T-cell (primary cell): ENCODE results near the gene RBM38. TPM values are rescaled to one million over a fixed set of nuclear protein-coding genes. Genes with fewer than 3 reads are reported as not detected.

ENCODE experiments used
- ATAC-seq, 4 experiments: fragments of 200-7000 bp in 3 of 4; fragments of 150-1000 bp in 1 of 4; cut with Tn5 transposase; replicated peaks in 1 of 4; 1 replicate in 3 of 4; 2 replicates in 1 of 4; pipeline ENCODE4 v1.10.0; 2021; ENCODE audit warnings: moderate library complexity in 3 of 4, mild to moderate bottlenecking in 2 of 4, moderate number of reproducible peaks in 1 of 4
- CTCF ChIA-PET, 2 donors: fragments of 300-600 bp; sonication (Branson Sonifier 250); formaldehyde crosslinking; loops; one replicate each; lab custom pipeline; 2022; ENCODE audit warnings: antibody characterized with exemption in 2 of 2; lab: Charles Lee
- POLR2A ChIA-PET, 2 donors: fragments of 300-600 bp; sonication (Branson Sonifier 250); formaldehyde crosslinking; loops; one replicate each; lab custom pipeline; 2022; ENCODE audit warnings: antibody characterized with exemption in 2 of 2; lab: Charles Lee
- DNase-seq, 35 experiments: peaks; one replicate each; pipeline versions ENCODE4 v3.0.0 to v3.0.0-alpha.2; 2013 to 2023
- H3K27ac ChIP-seq: one replicate; pipeline ENCODE4 v1.5.1; 2013; ENCODE audit warnings: low read length
- H3K27me3 ChIP-seq, 2 experiments: replicated peaks in 1 of 2; 1 replicate in 1 of 2; 2 replicates in 1 of 2; pipeline versions ENCODE4 v1.6.1 to v1.7.0; 2013; ENCODE audit warnings: low read length in 1 of 2, mixed read lengths in 1 of 2; ENCODE audit not compliant: control insufficient read depth in 2 of 2, insufficient read depth in 2 of 2; ENCODE audit errors: extremely low read depth in 1 of 2
- H3K36me3 ChIP-seq, 2 donors: 1 replicate in 1 of 2; 2 replicates in 1 of 2; pipeline versions ENCODE4 v1.6.1 to v1.7.0; 2013; ENCODE audit warnings: low read length in 1 of 2; ENCODE audit not compliant: control insufficient read depth in 2 of 2, insufficient read depth in 1 of 2; ENCODE audit errors: extremely low read depth in 1 of 2
- H3K4me1 ChIP-seq, 2 experiments: 1 replicate in 1 of 2; 2 replicates in 1 of 2; pipeline versions ENCODE4 v1.6.1 to v1.7.0; 2013; ENCODE audit warnings: low read length in 2 of 2, mixed read lengths in 1 of 2; ENCODE audit not compliant: insufficient read depth in 2 of 2, control insufficient read depth in 1 of 2; ENCODE audit errors: extremely low read depth in 1 of 2
- H3K4me3 ChIP-seq, 2 donors: 1 replicate in 1 of 2; 2 replicates in 1 of 2; pipeline versions ENCODE4 v1.5.1 to v1.7.0; 2013; ENCODE audit warnings: mild to moderate bottlenecking in 2 of 2, low read length in 1 of 2, moderate library complexity in 1 of 2; ENCODE audit not compliant: control insufficient read depth in 1 of 2; ENCODE audit errors: extremely low read depth in 1 of 2
- H3K9me3 ChIP-seq: 2 replicates; pipeline ENCODE4 v1.7.0; 2013
- H3K27ac Mint-ChIP-seq, 2 donors: one replicate each; pipeline ENCODE4 v1.8.0; 2020 to 2021; ENCODE audit warnings: mild to moderate bottlenecking in 2 of 2, mixed read lengths in 2 of 2
- H3K27me3 Mint-ChIP-seq, 2 donors: one replicate each; pipeline ENCODE4 v1.8.0; 2021 to 2022; ENCODE audit warnings: mixed read lengths in 2 of 2
- H3K36me3 Mint-ChIP-seq: one replicate; pipeline ENCODE4 v1.8.0; 2021; ENCODE audit warnings: mixed read lengths
- H3K4me1 Mint-ChIP-seq, 3 donors: one replicate each; pipeline ENCODE4 v1.8.0; 2020 to 2022; ENCODE audit warnings: mixed read lengths in 3 of 3, mild to moderate bottlenecking in 1 of 3
- H3K4me3 Mint-ChIP-seq, 3 donors: one replicate each; pipeline ENCODE4 v1.8.0; 2020 to 2022; ENCODE audit warnings: mild to moderate bottlenecking in 3 of 3, mixed read lengths in 3 of 3, moderate library complexity in 3 of 3
- H3K9me3 Mint-ChIP-seq, 3 donors: one replicate each; pipeline ENCODE4 v1.8.0; 2020 to 2022; ENCODE audit warnings: mixed read lengths in 3 of 3
- WGBS: methylation state at CpG from one replicate; pipeline ENCODE4 v1.1.5; 2013; ENCODE audit warnings: missing lambda C conversion rate; ENCODE audit not compliant: insufficient coverage; 5-methylcytosine and 5-hydroxymethylcytosine counted together
- total RNA-seq, 35 experiments: library from RNA in 6 of 35; stranded (reverse) in 6 of 35; fragments of 120-200 nt in 1 of 35; gene quantifications; one replicate each; pipeline versions ENCODE4 v1.2.1 to v1.2.4 and lab custom pipeline; 2013 to 2026

The RBM38 gene
- total RNA-seq, 5 donors from 2014 or later (not counting 1 experiment from before 2014, with no cell fraction given) = 111 to 271 (median 124) TPM

- ATAC-seq (peak in 1 of 4 experiments; percentile 34), DNase-seq (no peak)
- Mint-ChIP-seq H3K27ac (no peak overlapping the region), H3K9me3 (no peaks in the 10 kb centered on the region), H3K4me1 (peaks cover 32 to 48% (median 41%) of the 10 kb centered on the region in 3 donors), H3K36me3 (no peaks in the 10 kb centered on the region), H3K27me3 (no peaks in the 10 kb centered on the region), H3K4me3 (peak overlapping the region in 1 of 3 donors; percentile 33)
- Histone ChIP-seq H3K36me3 (no peaks in the 10 kb centered on the region), H3K27ac (no peak overlapping the region), H3K27me3 (peaks cover 0 to 11% of the 10 kb centered on the region in 2 experiments), H3K4me3 (peak overlapping the region in 1 of 2 donors; percentile 12), H3K9me3 (no peaks in the 10 kb centered on the region), H3K4me1 (peaks cover 17 to 44% of the 10 kb centered on the region in 2 experiments)
- ChIA-PET CTCF (interaction anchor here in 1 of 2 donors (0.9 kb wide), 1 partner anchor 12 kb away, joined by 4 read pairs; no protein-coding TSS in a partner anchor), POLR2A (interaction anchor here in 1 of 2 donors (0.7 kb wide), 1 partner anchor 970 kb away, joined by 8 read pairs; no protein-coding TSS in a partner anchor)
- 68% methylated on average over 7 of the region's 17 CpGs for WGBS
Measured at GRCh38 chr20:57425150-57426013, 34.2 kb downstream of the RBM38 start.

GRCh38 chr20:57426271-57426689 is 35.1 kb downstream of the RBM38 start:
- POLR2A ChIA-PET = no interaction called here
- Histone ChIP-seq H3K27ac (no peak overlapping the region), H3K9me3 (no peaks in the 10 kb centered on the region), H3K4me1 (peaks cover 20 to 53% of the 10 kb centered on the region in 2 experiments), H3K36me3 (no peaks in the 10 kb centered on the region), H3K4me3 (no peak overlapping the region), H3K27me3 (peaks cover 0 to 11% of the 10 kb centered on the region in 2 experiments)
- Mint-ChIP-seq H3K4me1 (peaks cover 38 to 53% (median 47%) of the 10 kb centered on the region in 3 donors), H3K36me3 (no peaks in the 10 kb centered on the region), H3K27ac (peak overlapping the region in 1 of 2 donors; percentile 49), H3K9me3 (no peaks in the 10 kb centered on the region), H3K4me3 (peak overlapping the region in 1 of 3 donors; percentile 48), H3K27me3 (no peaks in the 10 kb centered on the region)
- CTCF ChIA-PET = interaction anchor here in 1 of 2 donors (0.9 kb wide), 1 partner anchor 13 kb away, joined by 4 read pairs; no protein-coding TSS in a partner anchor
- 94% methylated on average over 12 of the region's 13 CpGs for WGBS
- ATAC-seq = no peak
- DNase-seq = no peak

GRCh38 chr20:57426831-57427230 is 35.6 kb downstream of the RBM38 start:
- WGBS = 72% methylated on average over 2 of the region's 7 CpGs
- no peaks in the 10 kb centered on the region for H3K36me3 ChIP-seq
- no peaks in the 10 kb centered on the region for H3K36me3 Mint-ChIP-seq
- ChIA-PET CTCF (no interaction called here), POLR2A (interaction anchor here in 1 of 2 donors (0.6 kb wide), 2 partner anchors 312 to 1078 kb away, joined by 3 to 18 read pairs; no protein-coding TSS in a partner anchor)
- no peaks in the 10 kb centered on the region for H3K9me3 ChIP-seq
- no peak for DNase-seq
- H3K27me3 ChIP-seq = peaks cover 0 to 11% of the 10 kb centered on the region in 2 experiments
- ATAC-seq = no peak
- H3K4me1 ChIP-seq = peaks cover 24 to 58% of the 10 kb centered on the region in 2 experiments
- H3K4me3 ChIP-seq = no peak overlapping the region
- H3K27me3 Mint-ChIP-seq = no peaks in the 10 kb centered on the region
- no peak overlapping the region for H3K27ac Mint-ChIP-seq
- no peak overlapping the region for H3K27ac ChIP-seq
- H3K4me1 Mint-ChIP-seq = peaks cover 42 to 55% (median 53%) of the 10 kb centered on the region in 3 donors
- H3K4me3 Mint-ChIP-seq = peak overlapping the region in 1 of 3 donors; percentile 48
- H3K9me3 Mint-ChIP-seq = no peaks in the 10 kb centered on the region

- Histone ChIP-seq H3K4me3 (no peak overlapping the region), H3K27me3 (peaks cover 0 to 11% of the 10 kb centered on the region in 2 experiments), H3K9me3 (no peaks in the 10 kb centered on the region), H3K36me3 (no peaks in the 10 kb centered on the region), H3K4me1 (peaks cover 37 to 73% of the 10 kb centered on the region in 2 experiments), H3K27ac (no peak overlapping the region)
- ATAC-seq = no peak
- Mint-ChIP-seq H3K36me3 (no peaks in the 10 kb centered on the region), H3K27ac (no peak overlapping the region), H3K4me1 (peaks cover 55 to 69% (median 68%) of the 10 kb centered on the region in 3 donors), H3K27me3 (no peaks in the 10 kb centered on the region), H3K9me3 (no peaks in the 10 kb centered on the region), H3K4me3 (no peak overlapping the region)
- POLR2A ChIA-PET = interaction anchor here (0.6 kb wide), 2 partner anchors 18 to 113 kb away, joined by 3 to 4 read pairs; no protein-coding TSS in a partner anchor
- CTCF ChIA-PET = interaction anchor here in 1 of 2 donors (0.9 kb wide), 1 partner anchor 46 kb away, joined by 3 read pairs; no protein-coding TSS in a partner anchor
- no peak for DNase-seq
- WGBS = 94% methylated on average over 18 of the region's 21 CpGs
Measured at GRCh38 chr20:57428324-57429158, 37.3 kb downstream of the RBM38 start.

GRCh38 chr20:57429159-57429496 is 37.9 kb downstream of the RBM38 start:
- Histone ChIP-seq H3K27me3 (peaks cover 0 to 11% of the 10 kb centered on the region in 2 experiments), H3K4me3 (no peak overlapping the region), H3K27ac (no peak overlapping the region), H3K4me1 (peaks cover 41 to 76% of the 10 kb centered on the region in 2 experiments), H3K36me3 (no peaks in the 10 kb centered on the region), H3K9me3 (no peaks in the 10 kb centered on the region)
- no peak overlapping the region for H3K27ac Mint-ChIP-seq
- ATAC-seq = no peak
- peaks cover 58 to 72% (median 70%) of the 10 kb centered on the region in 3 donors for H3K4me1 Mint-ChIP-seq
- ChIA-PET CTCF (interaction anchor here in 1 of 2 donors (0.9 kb wide), 1 partner anchor 47 kb away, joined by 3 read pairs; no protein-coding TSS in a partner anchor), POLR2A (no interaction called here)
- no peaks in the 10 kb centered on the region for H3K9me3 Mint-ChIP-seq
- no peaks in the 10 kb centered on the region for H3K36me3 Mint-ChIP-seq
- H3K27me3 Mint-ChIP-seq = no peaks in the 10 kb centered on the region
- 95% methylated on average over 7 of the region's 11 CpGs for WGBS
- DNase-seq = no peak
- H3K4me3 Mint-ChIP-seq = no peak overlapping the region
